GM23338 (cell line): ENCODE measurements around the gene B4GALT6. TPM values are rescaled to one million over a fixed set of nuclear protein-coding genes. Genes with fewer than 3 reads are reported as not detected.

Experiments used
- ATAC-seq: fragments of 200-7000 bp; cut with Tn5 transposase; 3 replicates; pipeline ENCODE4 v1.9.1; 2020
- DNase-seq: peaks from one replicate; pipeline ENCODE4 v3.0.0-alpha.2; 2015; ENCODE audit warnings: low spot score
- H2AFZ ChIP-seq: fragments of 200-600 bp; sonication (generic); 2 replicates; pipeline ENCODE4 v1.8.0; 2016; ENCODE audit warnings: antibody characterized with exemption, mild to moderate bottlenecking, moderate library complexity
- H3F3A ChIP-seq: fragments of 200-600 bp; sonication (generic); replicated peaks from 2 replicates; pipeline ENCODE4 v1.8.0; 2017; ENCODE audit warnings: antibody characterized with exemption, mixed run types, low read depth
- H3K27ac ChIP-seq: fragments of 200-600 bp; sonication (generic); 2 replicates; pipeline ENCODE4 v1.6.1; 2016; ENCODE audit warnings: low read depth
- H3K27me3 ChIP-seq: fragments of 200-600 bp; sonication (generic); 2 replicates; pipeline ENCODE4 v1.8.0; 2016; ENCODE audit warnings: mild to moderate bottlenecking, mixed run types, moderate library complexity; ENCODE audit not compliant: insufficient read depth
- H3K36me3 ChIP-seq: fragments of 200-600 bp; sonication (generic); 2 replicates; pipeline ENCODE4 v1.8.0; 2016; ENCODE audit warnings: mild to moderate bottlenecking; ENCODE audit not compliant: insufficient read depth
- H3K4me1 ChIP-seq: fragments of 200-600 bp; sonication (generic); 2 replicates; pipeline ENCODE4 v1.8.0; 2016; ENCODE audit warnings: mild to moderate bottlenecking, moderate library complexity; ENCODE audit not compliant: insufficient read depth
- H3K4me2 ChIP-seq: fragments of 200-600 bp; sonication (generic); 2 replicates; pipeline ENCODE4 v1.7.1; 2017; ENCODE audit warnings: mixed run types
- H3K4me3 ChIP-seq: fragments of 200-600 bp; sonication (generic); 2 replicates; pipeline ENCODE4 v1.6.1; 2016; ENCODE audit warnings: mixed run types
- H3K79me2 ChIP-seq: fragments of 200-600 bp; sonication (generic); replicated peaks from 2 replicates; pipeline ENCODE4 v1.8.0; 2017; ENCODE audit warnings: mild to moderate bottlenecking; ENCODE audit not compliant: insufficient read depth
- H3K9me2 ChIP-seq: fragments of 200-600 bp; sonication (generic); 2 replicates; pipeline ENCODE4 v1.8.0; 2017; ENCODE audit not compliant: insufficient read depth
- H4K20me1 ChIP-seq: fragments of 200-600 bp; sonication (generic); replicated peaks from 2 replicates; pipeline ENCODE4 v1.8.0; 2017; ENCODE audit warnings: mild to moderate bottlenecking; ENCODE audit not compliant: insufficient read depth
- H3K27ac Mint-ChIP-seq: 2 replicates; pipeline ENCODE4 v1.8.0; 2020; ENCODE audit warnings: inconsistent platforms, mild to moderate bottlenecking, moderate library complexity, mixed read lengths
- H3K27me3 Mint-ChIP-seq: 3 replicates; pipeline ENCODE4 v1.8.0; 2022; ENCODE audit warnings: low read depth, mild to moderate bottlenecking, moderate library complexity, mixed read lengths, inconsistent platforms; ENCODE audit not compliant: insufficient read depth, poor library complexity
- H3K36me3 Mint-ChIP-seq: 3 replicates; pipeline ENCODE4 v1.8.0; 2021; ENCODE audit warnings: low read depth, mild to moderate bottlenecking, inconsistent platforms, moderate library complexity, mixed read lengths
- H3K4me1 Mint-ChIP-seq: 3 replicates; pipeline ENCODE4 v1.8.0; 2020; ENCODE audit warnings: mild to moderate bottlenecking, inconsistent platforms, mixed read lengths
- H3K4me3 Mint-ChIP-seq: 3 replicates; pipeline ENCODE4 v1.8.0; 2021; ENCODE audit warnings: moderate library complexity, mild to moderate bottlenecking, inconsistent platforms, mixed read lengths
- H3K9me3 Mint-ChIP-seq: 3 replicates; pipeline ENCODE4 v1.8.0; 2020; ENCODE audit warnings: moderate library complexity, mild to moderate bottlenecking, inconsistent platforms, mixed read lengths
- CREB1 ChIP-seq: fragments of 250-450 bp; sonication (Bioruptor Pico); IDR thresholded peaks from 2 replicates; pipeline ENCODE4 v1.5.0; 2020; ENCODE audit warnings: low read depth, mild to moderate bottlenecking, moderate library complexity
- CTCF ChIP-seq, 2 experiments: fragments of 200-600 bp in 1 of 2; sonication (generic) in 1 of 2; conservative IDR thresholded peaks; 2 replicates each; pipeline versions ENCODE4 v1.5.1 to v1.6.1; 2016 to 2017; ENCODE audit warnings: antibody characterized with exemption in 2 of 2, low read depth in 2 of 2, mild to moderate bottlenecking in 2 of 2, moderate library complexity in 1 of 2
- ETS1 ChIP-seq: IDR thresholded peaks from 2 replicates; pipeline ENCODE4 v1.6.1; 2016; ENCODE audit warnings: antibody characterized with exemption
- EZH2 ChIP-seq: fragments of 200-600 bp; sonication (generic); IDR thresholded peaks from one replicate; pipeline ENCODE4 v1.8.0; 2017; ENCODE audit warnings: antibody characterized with exemption, mild to moderate bottlenecking, low read depth; ENCODE audit not compliant: unreplicated experiment
- EZH2phosphoT487 ChIP-seq: fragments of 200-600 bp; sonication (generic); IDR thresholded peaks from one replicate; pipeline ENCODE4 v1.8.1; 2018; ENCODE audit warnings: antibody characterized with exemption; ENCODE audit not compliant: unreplicated experiment
- JUNB ChIP-seq: IDR thresholded peaks from one replicate; pipeline ENCODE4 v1.6.1; 2016; ENCODE audit warnings: antibody characterized with exemption; ENCODE audit not compliant: unreplicated experiment
- NANOG ChIP-seq: IDR thresholded peaks from 2 replicates; pipeline ENCODE4 v1.6.1; 2016; ENCODE audit warnings: antibody characterized with exemption, borderline replicate concordance
- POLR2AphosphoS5 ChIP-seq: IDR thresholded peaks from 2 replicates; pipeline ENCODE4 v1.6.1; 2016; ENCODE audit warnings: antibody characterized with exemption, low read depth
- ZNF114 ChIP-seq: fragments of 250-450 bp; sonication (Bioruptor Pico); IDR thresholded peaks from 2 replicates; pipeline ENCODE4 v1.5.0; 2020; ENCODE audit warnings: mild to moderate bottlenecking, moderate library complexity
- ZNF331 ChIP-seq: fragments of 250-450 bp; sonication (Bioruptor Pico); IDR thresholded peaks from 2 replicates; pipeline ENCODE4 v1.5.0; 2020; ENCODE audit warnings: low read depth, mild to moderate bottlenecking, moderate library complexity
- polyA plus RNA-seq: library from polyadenylated mRNA; unstranded; fragments of >200 nt; fragmentation: Nextera tagmentation; extraction: Ambion mirVana; gene quantifications from 2 replicates; pipeline ENCODE4 v1.2.1, GENCODE V29; 2016
- total RNA-seq: library from RNA; depleted of rRNA; stranded (reverse); fragments of >200 nt; shearing (Covaris generic); gene quantifications from 2 replicates; pipeline ENCODE4 v1.2.3, GENCODE V29; 2014
- TF ChIP-seq, protein P1 (sequence below): fragments of 250-450 bp; sonication (Bioruptor Pico); IDR thresholded peaks from 2 replicates; pipeline ENCODE4 v1.5.0; 2020; ENCODE audit warnings: mild to moderate bottlenecking, moderate library complexity

Gene B4GALT6
- total and polyA plus RNA-seq, 2 experiments from 2014 or later, result 14.8 to 33.8 TPM

GRCh38 chr18:31586616-31587015 lies 97.8 kb downstream of the B4GALT6 start:
- ATAC-seq (no peak), DNase-seq (no peak)
- H3F3A ChIP-seq, result no peaks in the 10 kb centered on the region
- H3K9me2 ChIP-seq, result peaks cover 5% of the 10 kb centered on the region; the same call in 1 of the 2 replicates
- no peak overlapping the region for H2AFZ ChIP-seq
- H3K27me3 Mint-ChIP-seq, result peaks cover 4% of the 10 kb centered on the region
- no peaks in the 10 kb centered on the region for H3K9me3 Mint-ChIP-seq
- H3K36me3 Mint-ChIP-seq, result no peaks in the 10 kb centered on the region; the same call in 2 of the 3 replicates
- no peaks in the 10 kb centered on the region for H3K36me3 ChIP-seq
- no peak overlapping the region for H3K27ac Mint-ChIP-seq
- H4K20me1 ChIP-seq, result no peaks in the 10 kb centered on the region
- TF ChIP-seq ETS1 (no peak), CREB1 (CRISPR knock-in tag) (no peak), EZH2 (no peak), ZNF331 (CRISPR knock-in tag) (no peak), POLR2AphosphoS5 (no peak), NANOG (no peak), JUNB (no peak), ZNF114 (CRISPR knock-in tag) (no peak), EZH2phosphoT487 (no peak), CTCF (conservative IDR thresholded peaks at IDR 0.05; ENCODE audit: low read depth in 2 of 2) (no peak)
- TF ChIP-seq, protein P1, sequence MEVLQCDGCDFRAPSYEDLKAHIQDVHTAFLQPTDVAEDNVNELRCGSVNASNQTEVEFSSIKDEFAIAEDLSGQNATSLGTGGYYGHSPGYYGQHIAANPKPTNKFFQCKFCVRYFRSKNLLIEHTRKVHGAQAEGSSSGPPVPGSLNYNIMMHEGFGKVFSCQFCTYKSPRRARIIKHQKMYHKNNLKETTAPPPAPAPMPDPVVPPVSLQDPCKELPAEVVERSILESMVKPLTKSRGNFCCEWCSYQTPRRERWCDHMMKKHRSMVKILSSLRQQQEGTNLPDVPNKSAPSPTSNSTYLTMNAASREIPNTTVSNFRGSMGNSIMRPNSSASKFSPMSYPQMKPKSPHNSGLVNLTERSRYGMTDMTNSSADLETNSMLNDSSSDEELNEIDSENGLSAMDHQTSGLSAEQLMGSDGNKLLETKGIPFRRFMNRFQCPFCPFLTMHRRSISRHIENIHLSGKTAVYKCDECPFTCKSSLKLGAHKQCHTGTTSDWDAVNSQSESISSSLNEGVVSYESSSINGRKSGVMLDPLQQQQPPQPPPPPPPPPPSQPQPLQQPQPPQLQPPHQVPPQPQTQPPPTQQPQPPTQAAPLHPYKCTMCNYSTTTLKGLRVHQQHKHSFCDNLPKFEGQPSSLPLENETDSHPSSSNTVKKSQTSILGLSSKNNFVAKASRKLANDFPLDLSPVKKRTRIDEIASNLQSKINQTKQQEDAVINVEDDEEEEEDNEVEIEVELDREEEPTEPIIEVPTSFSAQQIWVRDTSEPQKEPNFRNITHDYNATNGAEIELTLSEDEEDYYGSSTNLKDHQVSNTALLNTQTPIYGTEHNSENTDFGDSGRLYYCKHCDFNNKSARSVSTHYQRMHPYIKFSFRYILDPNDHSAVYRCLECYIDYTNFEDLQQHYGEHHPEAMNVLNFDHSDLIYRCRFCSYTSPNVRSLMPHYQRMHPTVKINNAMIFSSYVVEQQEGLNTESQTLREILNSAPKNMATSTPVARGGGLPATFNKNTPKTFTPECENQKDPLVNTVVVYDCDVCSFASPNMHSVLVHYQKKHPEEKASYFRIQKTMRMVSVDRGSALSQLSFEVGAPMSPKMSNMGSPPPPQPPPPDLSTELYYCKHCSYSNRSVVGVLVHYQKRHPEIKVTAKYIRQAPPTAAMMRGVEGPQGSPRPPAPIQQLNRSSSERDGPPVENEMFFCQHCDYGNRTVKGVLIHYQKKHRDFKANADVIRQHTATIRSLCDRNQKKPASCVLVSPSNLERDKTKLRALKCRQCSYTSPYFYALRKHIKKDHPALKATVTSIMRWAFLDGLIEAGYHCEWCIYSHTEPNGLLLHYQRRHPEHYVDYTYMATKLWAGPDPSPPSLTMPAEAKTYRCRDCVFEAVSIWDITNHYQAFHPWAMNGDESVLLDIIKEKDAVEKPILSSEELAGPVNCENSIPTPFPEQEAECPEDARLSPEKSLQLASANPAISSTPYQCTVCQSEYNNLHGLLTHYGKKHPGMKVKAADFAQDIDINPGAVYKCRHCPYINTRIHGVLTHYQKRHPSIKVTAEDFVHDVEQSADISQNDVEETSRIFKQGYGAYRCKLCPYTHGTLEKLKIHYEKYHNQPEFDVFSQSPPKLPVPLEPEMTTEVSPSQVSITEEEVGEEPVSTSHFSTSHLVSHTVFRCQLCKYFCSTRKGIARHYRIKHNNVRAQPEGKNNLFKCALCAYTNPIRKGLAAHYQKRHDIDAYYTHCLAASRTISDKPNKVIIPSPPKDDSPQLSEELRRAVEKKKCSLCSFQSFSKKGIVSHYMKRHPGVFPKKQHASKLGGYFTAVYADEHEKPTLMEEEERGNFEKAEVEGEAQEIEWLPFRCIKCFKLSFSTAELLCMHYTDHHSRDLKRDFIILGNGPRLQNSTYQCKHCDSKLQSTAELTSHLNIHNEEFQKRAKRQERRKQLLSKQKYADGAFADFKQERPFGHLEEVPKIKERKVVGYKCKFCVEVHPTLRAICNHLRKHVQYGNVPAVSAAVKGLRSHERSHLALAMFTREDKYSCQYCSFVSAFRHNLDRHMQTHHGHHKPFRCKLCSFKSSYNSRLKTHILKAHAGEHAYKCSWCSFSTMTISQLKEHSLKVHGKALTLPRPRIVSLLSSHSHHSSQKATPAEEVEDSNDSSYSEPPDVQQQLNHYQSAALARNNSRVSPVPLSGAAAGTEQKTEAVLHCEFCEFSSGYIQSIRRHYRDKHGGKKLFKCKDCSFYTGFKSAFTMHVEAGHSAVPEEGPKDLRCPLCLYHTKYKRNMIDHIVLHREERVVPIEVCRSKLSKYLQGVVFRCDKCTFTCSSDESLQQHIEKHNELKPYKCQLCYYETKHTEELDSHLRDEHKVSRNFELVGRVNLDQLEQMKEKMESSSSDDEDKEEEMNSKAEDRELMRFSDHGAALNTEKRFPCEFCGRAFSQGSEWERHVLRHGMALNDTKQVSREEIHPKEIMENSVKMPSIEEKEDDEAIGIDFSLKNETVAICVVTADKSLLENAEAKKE (CRISPR knock-in tag), result no peak
- H3K4me2 ChIP-seq, result no peak overlapping the region
- no peaks in the 10 kb centered on the region for H3K4me1 ChIP-seq
- H3K4me1 Mint-ChIP-seq, result peaks cover 11% of the 10 kb centered on the region; the same call in 2 of the 3 replicates
- H3K27me3 ChIP-seq, result no peaks in the 10 kb centered on the region
- H3K4me3 ChIP-seq, result no peak overlapping the region
- H3K4me3 Mint-ChIP-seq, result no peak overlapping the region
- no peak overlapping the region for H3K27ac ChIP-seq
- H3K79me2 ChIP-seq, result no peaks in the 10 kb centered on the region
